Measurements from ENCODE around the gene AUH.

AUH gene

GRCh38 chr9:91186632-91187108, 175.0 kb downstream of the AUH start:
- no peak for DNase-seq (ENCODE audit: low read depth)
- TF ChIP-seq CTCF (conservative IDR thresholded peaks at IDR 0.05; ENCODE audit: low read depth, low read length): no peak
- no peak overlapping the region for H3K4me3 ChIP-seq (ENCODE audit: low read length)

- no peak for TF ChIP-seq CTCF (conservative IDR thresholded peaks at IDR 0.05; ENCODE audit: low read depth, low read length)
- no peak overlapping the region for H3K4me3 ChIP-seq (ENCODE audit: low read length)
- no peak for DNase-seq (ENCODE audit: low read depth)
Measured at GRCh38 chr9:91185193-91185886, 176.4 kb downstream of the AUH start.

GRCh38 chr9:91182429-91183225, 179.1 kb downstream of the AUH start:
- no peak for DNase-seq (ENCODE audit: low read depth)
- TF ChIP-seq CTCF (conservative IDR thresholded peaks at IDR 0.05; ENCODE audit: low read depth, low read length): no peak
- no peak overlapping the region for H3K4me3 ChIP-seq (ENCODE audit: low read length)

GRCh38 chr9:91181541-91181940, 180.2 kb downstream of the AUH start:
- H3K4me3 ChIP-seq (ENCODE audit: low read length): no peak overlapping the region
- TF ChIP-seq CTCF (conservative IDR thresholded peaks at IDR 0.05; ENCODE audit: low read depth, low read length): no peak
- no peak for DNase-seq (ENCODE audit: low read depth)

GRCh38 chr9:91180930-91181268, 180.8 kb downstream of the AUH start:
- H3K4me3 ChIP-seq (ENCODE audit: low read length): no peak overlapping the region
- no peak for DNase-seq (ENCODE audit: low read depth)
- no peak for TF ChIP-seq CTCF (conservative IDR thresholded peaks at IDR 0.05; ENCODE audit: low read depth, low read length)

- no peak overlapping the region for H3K4me3 ChIP-seq (ENCODE audit: low read length)
- no peak for DNase-seq (ENCODE audit: low read depth)
- no peak for TF ChIP-seq CTCF (conservative IDR thresholded peaks at IDR 0.05; ENCODE audit: low read depth, low read length)
Measured at GRCh38 chr9:91180240-91180929, 181.3 kb downstream of the AUH start.

All from retinal pigment epithelial cell (primary cell).